OCI-LY7 (cell line): ENCODE results near the gene PLPP4. TPM values are rescaled to one million over a fixed set of nuclear protein-coding genes. Genes with fewer than 3 reads are reported as not detected.

Source experiments
- BruUV-seq: library from RNA; stranded (reverse); fragments of 400-500 nt; replicated peaks from 2 replicates; lab custom pipeline; 2021; lab: Mats Ljungman, UMichigan
- CTCF ChIA-PET: fragments of 300-600 bp; sonication (Branson Sonifier 250); formaldehyde crosslinking; loops from one replicate; lab custom pipeline; 2022; ENCODE audit warnings: antibody characterized with exemption; ENCODE audit not compliant: unreplicated experiment; lab: Charles Lee
- POLR2A ChIA-PET: fragments of 300-600 bp; sonication (Branson Sonifier 250); formaldehyde crosslinking; loops from one replicate; lab custom pipeline; 2022; ENCODE audit warnings: antibody characterized with exemption; lab: Charles Lee
- DNase-seq: peaks from one replicate; pipeline ENCODE4 v3.0.0-alpha.2; 2015; ENCODE audit warnings: low spot score
- H2AFZ ChIP-seq: fragments of 200-600 bp; sonication (generic), shearing (Covaris generic); 2 replicates; pipeline ENCODE4 v1.6.1; 2014; ENCODE audit warnings: mild to moderate bottlenecking, antibody characterized with exemption, low read length, moderate library complexity
- H3K27ac ChIP-seq: fragments of 200-600 bp; sonication (generic); 2 replicates; pipeline ENCODE4 v1.5.1; 2014; ENCODE audit warnings: mixed run types, low read depth, mild to moderate bottlenecking, moderate library complexity, low read length, inconsistent platforms; ENCODE audit not compliant: poor library complexity, severe bottlenecking
- H3K36me3 ChIP-seq: fragments of 200-600 bp; sonication (generic); 2 replicates; pipeline ENCODE4 v1.6.1; 2014; ENCODE audit warnings: mild to moderate bottlenecking, antibody characterized with exemption, low read length, moderate library complexity, mixed read lengths; ENCODE audit not compliant: insufficient read depth
- H3K4me1 ChIP-seq: fragments of 200-600 bp; sonication (generic); 2 replicates; pipeline ENCODE4 v1.5.1; 2014; ENCODE audit warnings: mild to moderate bottlenecking, low read length; ENCODE audit not compliant: insufficient read depth, poor library complexity, severe bottlenecking
- H3K4me2 ChIP-seq: fragments of 200-600 bp; sonication (generic); 2 replicates; pipeline ENCODE4 v1.6.1; 2014; ENCODE audit warnings: mild to moderate bottlenecking, low read length
- H3K4me3 ChIP-seq: fragments of 200-600 bp; sonication (generic); 2 replicates; pipeline ENCODE4 v1.5.1; 2014; ENCODE audit warnings: mild to moderate bottlenecking, low read depth, low read length; ENCODE audit not compliant: poor library complexity, severe bottlenecking
- H3K79me2 ChIP-seq: fragments of 200-600 bp; sonication (generic); 2 replicates; pipeline ENCODE4 v1.6.1; 2016; ENCODE audit warnings: low read depth, mild to moderate bottlenecking, low read length, moderate library complexity, mixed read lengths; ENCODE audit not compliant: insufficient read depth
- H3K9me2 ChIP-seq: fragments of 200-600 bp; sonication (generic); 2 replicates; pipeline ENCODE4 v1.6.1; 2016; ENCODE audit warnings: mild to moderate bottlenecking, low read length, mixed read lengths; ENCODE audit not compliant: insufficient read depth
- H3K9me3 ChIP-seq: fragments of 200-600 bp; sonication (generic); 2 replicates; pipeline ENCODE4 v1.6.1; 2014; ENCODE audit warnings: mild to moderate bottlenecking, mixed run types, low read length, mixed read lengths
- H4K20me1 ChIP-seq: fragments of 200-600 bp; sonication (generic); 2 replicates; pipeline ENCODE4 v1.6.1; 2014; ENCODE audit warnings: mild to moderate bottlenecking, antibody characterized with exemption, low read length, moderate library complexity, mixed read lengths; ENCODE audit not compliant: insufficient read depth
- EZH2phosphoT487 ChIP-seq: fragments of 200-600 bp; sonication (generic); IDR thresholded peaks from 2 replicates; pipeline ENCODE4 v1.6.1; 2018; ENCODE audit warnings: low read depth, borderline replicate concordance, mild to moderate bottlenecking, mixed run types, antibody characterized with exemption, low read length, moderate library complexity, mixed read lengths
- intact Hi-C: fragments of 100-400 bp; cut with micrococcal nuclease; formaldehyde crosslinking; loops from one replicate; pipeline ENCODE4 v1.10.0; 2022; ENCODE audit not compliant: unreplicated experiment
- total RNA-seq, 2 experiments: library from RNA; depleted of rRNA in 1 of 2; stranded (reverse); fragments of >200 nt in 1 of 2; shearing (Covaris generic) in 1 of 2; gene quantifications; 2 replicates each; pipeline ENCODE4 v1.2.3, GENCODE V29; 2014 to 2022
- TF ChIP-seq, protein P1 (sequence below): fragments of 200-600 bp; sonication (generic); conservative IDR thresholded peaks from 2 replicates; pipeline ENCODE4 v1.5.1; 2014; ENCODE audit warnings: mild to moderate bottlenecking, antibody characterized with exemption, low read length, moderate library complexity, mixed read lengths

Gene PLPP4
- total RNA-seq, 2 experiments from 2014 or later = not detected

DNA sequence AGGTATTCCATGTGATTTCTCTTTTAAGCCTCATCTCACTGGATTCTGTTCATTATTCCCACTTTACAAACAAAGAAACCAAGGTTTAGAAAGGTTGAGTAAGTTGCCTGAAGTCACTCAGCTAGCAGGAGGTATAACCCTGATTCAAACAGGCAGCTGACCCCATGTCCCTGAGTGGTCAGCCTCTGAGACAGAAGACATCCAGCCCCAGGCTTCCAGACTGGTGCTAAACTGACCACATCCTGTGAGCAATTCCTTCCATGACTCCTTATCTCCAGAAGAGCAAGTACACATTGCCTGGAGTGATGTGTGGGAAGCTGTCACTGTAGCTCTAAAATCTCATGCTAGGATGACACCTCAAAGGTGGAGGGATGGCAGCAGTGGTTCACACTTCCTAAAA is 3.7 kb downstream of the PLPP4 start:
- Histone ChIP-seq H3K9me3 (no peaks in the 10 kb centered on the region), H3K36me3 (no peaks in the 10 kb centered on the region), H4K20me1 (no peaks in the 10 kb centered on the region), H3K27ac (no peak overlapping the region), H3K4me1 (no peaks in the 10 kb centered on the region), H2AFZ (no peak overlapping the region), H3K9me2 (no peaks in the 10 kb centered on the region), H3K4me3 (no peak overlapping the region), H3K4me2 (no peak overlapping the region), H3K79me2 (no peaks in the 10 kb centered on the region)
- no peak for TF ChIP-seq EZH2phosphoT487
- TF ChIP-seq, protein P1, sequence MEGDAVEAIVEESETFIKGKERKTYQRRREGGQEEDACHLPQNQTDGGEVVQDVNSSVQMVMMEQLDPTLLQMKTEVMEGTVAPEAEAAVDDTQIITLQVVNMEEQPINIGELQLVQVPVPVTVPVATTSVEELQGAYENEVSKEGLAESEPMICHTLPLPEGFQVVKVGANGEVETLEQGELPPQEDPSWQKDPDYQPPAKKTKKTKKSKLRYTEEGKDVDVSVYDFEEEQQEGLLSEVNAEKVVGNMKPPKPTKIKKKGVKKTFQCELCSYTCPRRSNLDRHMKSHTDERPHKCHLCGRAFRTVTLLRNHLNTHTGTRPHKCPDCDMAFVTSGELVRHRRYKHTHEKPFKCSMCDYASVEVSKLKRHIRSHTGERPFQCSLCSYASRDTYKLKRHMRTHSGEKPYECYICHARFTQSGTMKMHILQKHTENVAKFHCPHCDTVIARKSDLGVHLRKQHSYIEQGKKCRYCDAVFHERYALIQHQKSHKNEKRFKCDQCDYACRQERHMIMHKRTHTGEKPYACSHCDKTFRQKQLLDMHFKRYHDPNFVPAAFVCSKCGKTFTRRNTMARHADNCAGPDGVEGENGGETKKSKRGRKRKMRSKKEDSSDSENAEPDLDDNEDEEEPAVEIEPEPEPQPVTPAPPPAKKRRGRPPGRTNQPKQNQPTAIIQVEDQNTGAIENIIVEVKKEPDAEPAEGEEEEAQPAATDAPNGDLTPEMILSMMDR = no peak
- intact Hi-C loops = no loop called here
- no TSS peak for BruUV-seq
- no peak for DNase-seq
- POLR2A ChIA-PET = no interaction called here
- CTCF ChIA-PET = no interaction called here

GRCh38 chr10:120462018-120462682 is 5.1 kb downstream of the PLPP4 start:
- no peaks in the 10 kb centered on the region for H3K4me1 ChIP-seq
- H3K9me3 ChIP-seq = no peaks in the 10 kb centered on the region
- no peak for TF ChIP-seq EZH2phosphoT487
- TF ChIP-seq, protein P1 = no peak
- no peak for DNase-seq
- H3K4me3 ChIP-seq = no peak overlapping the region
- BruUV-seq = no TSS peak
- H3K79me2 ChIP-seq = no peaks in the 10 kb centered on the region
- POLR2A ChIA-PET = no interaction called here
- CTCF ChIA-PET = no interaction called here
- H3K27ac ChIP-seq = no peak overlapping the region
- H3K9me2 ChIP-seq = no peaks in the 10 kb centered on the region
- no peak overlapping the region for H3K4me2 ChIP-seq
- no peaks in the 10 kb centered on the region for H4K20me1 ChIP-seq
- H2AFZ ChIP-seq = no peak overlapping the region
- H3K36me3 ChIP-seq = no peaks in the 10 kb centered on the region
- intact Hi-C loops = no loop called here

DNA sequence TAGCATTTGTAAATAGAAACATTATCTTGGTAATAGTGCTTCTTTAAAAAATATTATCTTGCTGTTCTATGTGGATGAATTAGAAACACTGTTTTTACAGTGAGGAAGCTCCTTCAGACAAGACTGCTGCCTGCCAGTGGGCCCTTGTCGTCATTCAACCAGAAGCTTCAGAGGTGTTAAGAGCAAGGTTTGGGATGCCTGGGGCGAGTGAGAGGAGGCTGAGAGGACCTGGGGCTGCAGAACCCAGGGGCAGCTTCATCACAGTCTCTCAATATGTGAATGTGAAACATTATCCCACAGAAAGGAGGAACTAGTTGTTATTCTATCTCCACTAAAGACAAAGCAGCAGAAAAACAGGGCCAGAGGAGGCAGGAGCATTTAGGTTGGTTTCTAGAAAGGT is 8.1 kb downstream of the PLPP4 start:
- CTCF ChIA-PET = no interaction called here
- DNase-seq = no peak
- BruUV-seq = no TSS peak

More for the DNA sequence above, 8.1 kb downstream of the PLPP4 start:
- Histone ChIP-seq H3K4me1 (no peaks in the 10 kb centered on the region), H3K79me2 (no peaks in the 10 kb centered on the region), H3K4me2 (no peak overlapping the region), H3K36me3 (no peaks in the 10 kb centered on the region), H3K9me2 (no peaks in the 10 kb centered on the region), H3K9me3 (no peaks in the 10 kb centered on the region), H2AFZ (no peak overlapping the region), H3K27ac (no peak overlapping the region), H3K4me3 (no peak overlapping the region), H4K20me1 (no peaks in the 10 kb centered on the region)
- POLR2A ChIA-PET = no interaction called here
- intact Hi-C loops = no loop called here
- TF ChIP-seq EZH2phosphoT487 = no peak
- TF ChIP-seq, protein P1 = no peak
